GM23248 (cell line): ENCODE measurements around the gene MACC1. TPM values are rescaled to one million over a fixed set of nuclear protein-coding genes. Genes with fewer than 3 reads are reported as not detected.

Source experiments
- DNase-seq: peaks from one replicate; pipeline ENCODE4 v3.0.0-alpha.2; 2015
- H2AFZ ChIP-seq: fragments of 200-600 bp; sonication (generic); 2 replicates; pipeline ENCODE4 v1.6.1; 2016; ENCODE audit warnings: antibody characterized with exemption
- H3F3A ChIP-seq: fragments of 200-600 bp; sonication (generic); 2 replicates; pipeline ENCODE4 v1.6.1; 2016; ENCODE audit warnings: mild to moderate bottlenecking, antibody characterized with exemption, mixed run types; ENCODE audit not compliant: insufficient read depth
- H3K27ac ChIP-seq: fragments of 200-600 bp; sonication (generic); 2 replicates; pipeline ENCODE4 v1.5.1; 2016; ENCODE audit warnings: mild to moderate bottlenecking
- H3K27me3 ChIP-seq: fragments of 200-600 bp; sonication (generic); replicated peaks from 2 replicates; pipeline ENCODE4 v1.6.1; 2016; ENCODE audit warnings: mild to moderate bottlenecking; ENCODE audit not compliant: insufficient read depth
- H3K36me3 ChIP-seq: fragments of 200-600 bp; sonication (generic); 2 replicates; pipeline ENCODE4 v1.6.1; 2016; ENCODE audit warnings: low read depth, mild to moderate bottlenecking
- H3K4me1 ChIP-seq: fragments of 200-600 bp; sonication (generic); 2 replicates; pipeline ENCODE4 v1.6.1; 2016; ENCODE audit warnings: mild to moderate bottlenecking; ENCODE audit not compliant: insufficient read depth
- H3K4me2 ChIP-seq: fragments of 200-600 bp; sonication (generic); one replicate; pipeline ENCODE4 v1.6.1; 2016; ENCODE audit warnings: mild to moderate bottlenecking; ENCODE audit not compliant: unreplicated experiment
- H3K4me3 ChIP-seq: fragments of 200-600 bp; sonication (generic); 2 replicates; pipeline ENCODE4 v1.5.1; 2016; ENCODE audit warnings: mild to moderate bottlenecking
- H3K79me2 ChIP-seq: fragments of 200-600 bp; sonication (generic); 2 replicates; pipeline ENCODE4 v1.6.1; 2016; ENCODE audit warnings: mild to moderate bottlenecking; ENCODE audit not compliant: insufficient read depth
- H3K9ac ChIP-seq: fragments of 200-600 bp; sonication (generic); 2 replicates; pipeline ENCODE4 v1.6.1; 2016; ENCODE audit warnings: mild to moderate bottlenecking
- H3K9me2 ChIP-seq: fragments of 200-600 bp; sonication (generic); 2 replicates; pipeline ENCODE4 v1.6.1; 2016; ENCODE audit warnings: mixed run types, mild to moderate bottlenecking, moderate library complexity; ENCODE audit not compliant: insufficient read depth
- H3K9me3 ChIP-seq: fragments of 200-600 bp; sonication (generic); one replicate; pipeline ENCODE4 v1.6.1; 2017; ENCODE audit warnings: low read depth
- H4K20me1 ChIP-seq: fragments of 200-600 bp; sonication (generic); 2 replicates; pipeline ENCODE4 v1.6.0; 2016; ENCODE audit not compliant: insufficient read depth
- EZH2 ChIP-seq: fragments of 200-600 bp; sonication (generic); IDR thresholded peaks from 2 replicates; pipeline ENCODE4 v1.6.1; 2018; ENCODE audit warnings: antibody characterized with exemption, mild to moderate bottlenecking; ENCODE audit not compliant: insufficient read depth, poor library complexity, severe bottlenecking
- EZH2phosphoT487 ChIP-seq: fragments of 200-600 bp; sonication (generic); IDR thresholded peaks from 2 replicates; pipeline ENCODE4 v1.6.1; 2018; ENCODE audit warnings: antibody characterized with exemption, moderate library complexity, mild to moderate bottlenecking, low read depth; ENCODE audit not compliant: insufficient read depth
- WGBS, 2 experiments: methylation state at CpG; one replicate each; pipeline ENCODE4 v1.1.6; 2015 to 2017; ENCODE audit warnings: low lambda C conversion rate in 2 of 2, low coverage in 1 of 2; ENCODE audit errors: missing lambda C conversion rate in 2 of 2; 5-methylcytosine and 5-hydroxymethylcytosine counted together
- in situ Hi-C: fragments of 300-500 bp; cut with MboI; formaldehyde crosslinking; loops from 2 replicates; pipeline ENCODE4 v1.15.0; 2020
- polyA plus RNA-seq: library from polyadenylated mRNA; unstranded; fragments of >200 nt; fragmentation: Nextera tagmentation; extraction: Ambion mirVana; gene quantifications from 2 replicates; pipeline ENCODE4 v1.2.1, GENCODE V29; 2016
- total RNA-seq: library from RNA; depleted of rRNA; stranded (reverse); fragments of >200 nt; shearing (Covaris generic); gene quantifications from 2 replicates; pipeline ENCODE4 v1.2.3, GENCODE V29; 2014; rRNA removed

MACC1 gene
- 0.11 and 0.13 TPM in 2 replicates for total RNA-seq
- 0.03 and 0.05 TPM in 2 replicates for polyA plus RNA-seq

- in situ Hi-C loops = no loop called here
- Histone ChIP-seq H3K9me2 (no peaks in the 10 kb centered on the region), H3K79me2 (no peaks in the 10 kb centered on the region), H2AFZ (no peak within 1 kb of the TSS), H4K20me1 (no peaks in the 10 kb centered on the region), H3K27me3 (no peaks in the 10 kb centered on the region), H3K9me3 (no peaks in the 10 kb centered on the region), H3K4me1 (peaks cover 37% of the 10 kb centered on the region), H3K4me2 (no peak within 1 kb of the TSS), H3K9ac (no peak within 1 kb of the TSS), H3F3A (peaks cover 32% of the 10 kb centered on the region), H3K4me3 (no peak within 1 kb of the TSS), H3K36me3 (no peaks in the 10 kb centered on the region), H3K27ac (no peak within 1 kb of the TSS)
- TF ChIP-seq EZH2 (no peak), EZH2phosphoT487 (no peak)
- 84 to 89% methylated on average over 6 of the region's 6 CpGs for WGBS, 2 experiments
- no peak for DNase-seq
Measured at GRCh38 chr7:20217193-20217948, at the start of gene MACC1. Gene MACC1 (minus strand): TSS chr7:20217384. CDS start chr7:20161862, 55,522 bp downstream.

- Histone ChIP-seq H3F3A (no peaks in the 10 kb centered on the region; the same call in 1 of the 2 replicates), H3K9me2 (no peaks in the 10 kb centered on the region), H4K20me1 (no peaks in the 10 kb centered on the region), H3K27me3 (no peaks in the 10 kb centered on the region), H3K79me2 (no peaks in the 10 kb centered on the region), H3K36me3 (no peaks in the 10 kb centered on the region), H3K4me1 (peaks cover 19% of the 10 kb centered on the region), H3K9ac (no peak overlapping the region), H3K4me3 (no peak overlapping the region), H2AFZ (peak overlapping the region; percentile 23; the same call in 1 of the 2 replicates), H3K9me3 (no peaks in the 10 kb centered on the region), H3K27ac (no peak overlapping the region), H3K4me2 (no peak overlapping the region)
- WGBS, 2 experiments = 47 to 57% methylated on average over 2 of the region's 2 CpGs
- TF ChIP-seq EZH2 (no peak), EZH2phosphoT487 (no peak)
- in situ Hi-C loops = no loop called here
- DNase-seq = no peak
Measured at GRCh38 chr7:20264623-20265022, 47.4 kb upstream of the MACC1 start.

- Histone ChIP-seq H3K27me3 (no peaks in the 10 kb centered on the region), H3K36me3 (no peaks in the 10 kb centered on the region), H3K9ac (no peak overlapping the region), H2AFZ (0 out of 2 replicates have a peak overlapping the region, but pooled peaks have one; percentile 4), H3K4me1 (peaks cover 16% of the 10 kb centered on the region), H3K9me2 (no peaks in the 10 kb centered on the region), H3K4me3 (no peak overlapping the region), H3K4me2 (no peak overlapping the region), H3K79me2 (no peaks in the 10 kb centered on the region), H3F3A (no peaks in the 10 kb centered on the region), H3K9me3 (no peaks in the 10 kb centered on the region), H3K27ac (no peak overlapping the region), H4K20me1 (no peaks in the 10 kb centered on the region)
- peak; percentile 33 for DNase-seq
- in situ Hi-C loops = no loop called here
- TF ChIP-seq EZH2 (no peak), EZH2phosphoT487 (no peak)
- WGBS, 2 experiments = 94 to 95% methylated on average over 1 of the region's 1 CpG
Measured at GRCh38 chr7:20260223-20260622, 43.0 kb upstream of the MACC1 start.

- TF ChIP-seq EZH2phosphoT487 (no peak), EZH2 (no peak)
- no peak for DNase-seq
- no peak overlapping the region for H3K27ac ChIP-seq
- no peaks in the 10 kb centered on the region for H4K20me1 ChIP-seq
- H3K4me2 ChIP-seq = no peak overlapping the region
- H2AFZ ChIP-seq = no peak overlapping the region
- no peaks in the 10 kb centered on the region for H3K27me3 ChIP-seq
- in situ Hi-C loops = no loop called here
- no peaks in the 10 kb centered on the region for H3K9me3 ChIP-seq
- H3K9me2 ChIP-seq = no peaks in the 10 kb centered on the region
- no peaks in the 10 kb centered on the region for H3K79me2 ChIP-seq
- no peaks in the 10 kb centered on the region for H3F3A ChIP-seq
- H3K9ac ChIP-seq = no peak overlapping the region
- H3K4me3 ChIP-seq = no peak overlapping the region
- H3K4me1 ChIP-seq = peaks cover 18% of the 10 kb centered on the region
- H3K36me3 ChIP-seq = no peaks in the 10 kb centered on the region
Measured at GRCh38 chr7:20257212-20257611, 40.0 kb upstream of the MACC1 start.

GRCh38 chr7:20249920-20250319, 32.7 kb upstream of the MACC1 start:
- no peaks in the 10 kb centered on the region for H3K4me1 ChIP-seq
- H3K4me2 ChIP-seq = no peak overlapping the region
- H3K27ac ChIP-seq = no peak overlapping the region
- H3K9me2 ChIP-seq = no peaks in the 10 kb centered on the region
- no peaks in the 10 kb centered on the region for H3K79me2 ChIP-seq
- TF ChIP-seq EZH2 = no peak
- TF ChIP-seq EZH2phosphoT487 = no peak
- H3K36me3 ChIP-seq = no peaks in the 10 kb centered on the region
- no peaks in the 10 kb centered on the region for H4K20me1 ChIP-seq
- H3F3A ChIP-seq = no peaks in the 10 kb centered on the region
- H3K9ac ChIP-seq = no peak overlapping the region
- no peaks in the 10 kb centered on the region for H3K27me3 ChIP-seq
- no peaks in the 10 kb centered on the region for H3K9me3 ChIP-seq
- H3K4me3 ChIP-seq = no peak overlapping the region
- in situ Hi-C loops = no loop called here
- WGBS, 2 experiments = 96 to 100% methylated on average over 1 of the region's 1 CpG
- H2AFZ ChIP-seq = no peak overlapping the region
- no peak for DNase-seq
